Astrocyte (in vitro differentiated cells and primary cell): ENCODE data around the gene TGM5.

Experiments
- EZH2 ChIP-seq: IDR thresholded peaks from 2 replicates; pipeline ENCODE4 v1.6.1; 2012; ENCODE audit warnings: mild to moderate bottlenecking, low read length, inconsistent platforms; ENCODE audit not compliant: insufficient read depth
- TF ChIP-seq, protein P1 (sequence below): IDR thresholded peaks from 2 replicates; pipeline ENCODE4 v1.5.1; 2011; ENCODE audit warnings: low read depth, mild to moderate bottlenecking, inconsistent platforms, low read length, moderate library complexity; ENCODE audit not compliant: insufficient read depth

DNA sequence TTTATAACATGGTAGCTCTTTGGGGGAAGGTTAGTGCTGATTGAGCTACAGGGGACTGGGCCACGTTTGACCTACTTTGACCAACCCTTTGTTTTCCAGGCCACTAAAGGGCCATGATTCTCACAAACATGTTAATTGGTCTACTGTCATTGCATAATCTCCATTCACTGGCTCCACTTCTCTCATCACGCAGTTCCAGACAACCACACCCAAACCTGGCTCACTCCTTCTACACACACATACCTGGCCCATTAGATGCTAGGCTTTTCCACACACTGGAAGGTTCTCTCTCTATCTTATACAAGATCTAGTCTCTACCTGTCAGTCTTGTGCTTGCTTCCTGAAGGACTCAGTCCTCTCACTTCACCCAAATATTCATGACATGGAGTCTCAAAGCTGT is 15.9 kb downstream of the TGM5 start:
- TF ChIP-seq, protein P1, sequence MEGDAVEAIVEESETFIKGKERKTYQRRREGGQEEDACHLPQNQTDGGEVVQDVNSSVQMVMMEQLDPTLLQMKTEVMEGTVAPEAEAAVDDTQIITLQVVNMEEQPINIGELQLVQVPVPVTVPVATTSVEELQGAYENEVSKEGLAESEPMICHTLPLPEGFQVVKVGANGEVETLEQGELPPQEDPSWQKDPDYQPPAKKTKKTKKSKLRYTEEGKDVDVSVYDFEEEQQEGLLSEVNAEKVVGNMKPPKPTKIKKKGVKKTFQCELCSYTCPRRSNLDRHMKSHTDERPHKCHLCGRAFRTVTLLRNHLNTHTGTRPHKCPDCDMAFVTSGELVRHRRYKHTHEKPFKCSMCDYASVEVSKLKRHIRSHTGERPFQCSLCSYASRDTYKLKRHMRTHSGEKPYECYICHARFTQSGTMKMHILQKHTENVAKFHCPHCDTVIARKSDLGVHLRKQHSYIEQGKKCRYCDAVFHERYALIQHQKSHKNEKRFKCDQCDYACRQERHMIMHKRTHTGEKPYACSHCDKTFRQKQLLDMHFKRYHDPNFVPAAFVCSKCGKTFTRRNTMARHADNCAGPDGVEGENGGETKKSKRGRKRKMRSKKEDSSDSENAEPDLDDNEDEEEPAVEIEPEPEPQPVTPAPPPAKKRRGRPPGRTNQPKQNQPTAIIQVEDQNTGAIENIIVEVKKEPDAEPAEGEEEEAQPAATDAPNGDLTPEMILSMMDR, result no peak
- TF ChIP-seq EZH2, result no peak
